Astrocyte (in vitro differentiated cells and primary cell): Measurements from ENCODE around the gene KIRREL3. TPM values are rescaled to one million over a fixed set of nuclear protein-coding genes. Genes with fewer than 3 reads are reported as not detected.

Experiments
- DNase-seq: peaks from one replicate; pipeline ENCODE4 v3.0.0-alpha.2; 2010; ENCODE audit warnings: low read depth
- FAIRE-seq: peaks from 2 replicates; lab custom pipeline; 2011; peaks lifted over from hg19 to GRCh38; lab: Jason Lieb, UNC
- H2AFZ ChIP-seq: 2 replicates; pipeline ENCODE4 v1.6.0; 2012; ENCODE audit warnings: low read depth, low read length, inconsistent platforms
- H3K27ac ChIP-seq: 2 replicates; pipeline ENCODE4 v1.5.1; 2011; ENCODE audit warnings: low read depth, low read length, inconsistent platforms
- H3K27me3 ChIP-seq: 2 replicates; pipeline ENCODE4 v1.6.0; 2011; ENCODE audit warnings: low read length, inconsistent platforms; ENCODE audit not compliant: insufficient read depth
- H3K36me3 ChIP-seq: 2 replicates; pipeline ENCODE4 v1.5.1; 2011; ENCODE audit warnings: low read length, inconsistent platforms; ENCODE audit not compliant: insufficient read depth
- H3K4me1 ChIP-seq: 2 replicates; pipeline ENCODE4 v1.5.1; 2011; ENCODE audit warnings: low read length, inconsistent platforms; ENCODE audit not compliant: insufficient read depth
- H3K4me2 ChIP-seq: 2 replicates; pipeline ENCODE4 v1.6.0; 2012; ENCODE audit warnings: low read length, inconsistent platforms
- H3K4me3 ChIP-seq: 2 replicates; pipeline ENCODE4 v1.5.1; 2011; ENCODE audit warnings: low read depth, mild to moderate bottlenecking, low read length, inconsistent platforms; ENCODE audit not compliant: insufficient read depth
- H3K79me2 ChIP-seq: 2 replicates; pipeline ENCODE4 v1.6.0; 2012; ENCODE audit warnings: mild to moderate bottlenecking, low read length, inconsistent platforms; ENCODE audit not compliant: insufficient read depth
- H3K9ac ChIP-seq: 2 replicates; pipeline ENCODE4 v1.6.0; 2012; ENCODE audit warnings: mild to moderate bottlenecking, low read length, inconsistent platforms
- H3K9me3 ChIP-seq: 2 replicates; pipeline ENCODE4 v1.5.1; 2012; ENCODE audit warnings: low read depth, mild to moderate bottlenecking, low read length, inconsistent platforms; ENCODE audit not compliant: insufficient read depth
- H4K20me1 ChIP-seq: 2 replicates; pipeline ENCODE4 v1.6.0; 2012; ENCODE audit warnings: low read length, inconsistent platforms; ENCODE audit not compliant: insufficient read depth
- H3K27ac Mint-ChIP-seq: one replicate; pipeline ENCODE4 v1.8.0; 2021; ENCODE audit warnings: mild to moderate bottlenecking, mixed read lengths; ENCODE audit not compliant: unreplicated experiment
- H3K27me3 Mint-ChIP-seq: one replicate; pipeline ENCODE4 v1.8.0; 2021; ENCODE audit warnings: low read depth, mixed read lengths; ENCODE audit not compliant: unreplicated experiment
- H3K36me3 Mint-ChIP-seq: one replicate; pipeline ENCODE4 v1.8.0; 2021; ENCODE audit warnings: low read depth, mixed read lengths; ENCODE audit not compliant: unreplicated experiment
- H3K4me1 Mint-ChIP-seq: one replicate; pipeline ENCODE4 v1.8.0; 2021; ENCODE audit warnings: low read depth, mixed read lengths; ENCODE audit not compliant: unreplicated experiment
- H3K4me3 Mint-ChIP-seq: one replicate; pipeline ENCODE4 v1.8.0; 2021; ENCODE audit warnings: mild to moderate bottlenecking, moderate library complexity, mixed read lengths; ENCODE audit not compliant: unreplicated experiment
- H3K9me3 Mint-ChIP-seq: one replicate; pipeline ENCODE4 v1.8.0; 2021; ENCODE audit warnings: mild to moderate bottlenecking, mixed read lengths; ENCODE audit not compliant: unreplicated experiment
- CTCF ChIP-seq: IDR thresholded peaks from 2 replicates; pipeline ENCODE4 v1.5.1; 2011; ENCODE audit warnings: low read depth, mild to moderate bottlenecking, inconsistent platforms, low read length, moderate library complexity; ENCODE audit not compliant: insufficient read depth
- EZH2 ChIP-seq: IDR thresholded peaks from 2 replicates; pipeline ENCODE4 v1.6.1; 2012; ENCODE audit warnings: mild to moderate bottlenecking, low read length, inconsistent platforms; ENCODE audit not compliant: insufficient read depth
- total RNA-seq: library from RNA; stranded (reverse); gene quantifications from 2 replicates; pipeline ENCODE4 v1.2.1, GENCODE V29; 2021

KIRREL3 gene
- total RNA-seq, 1 donor from 2014 or later, result 0.91 TPM

- Mint-ChIP-seq H3K27ac (no peak overlapping the region), H3K4me1 (peaks cover 15% of the 10 kb centered on the region), H3K27me3 (peaks cover 2% of the 10 kb centered on the region), H3K4me3 (no peak overlapping the region), H3K36me3 (no peaks in the 10 kb centered on the region), H3K9me3 (peaks cover 5% of the 10 kb centered on the region)
- DNase-seq (no peak), FAIRE-seq (no peak)
- Histone ChIP-seq H3K27me3 (peaks cover 3% of the 10 kb centered on the region), H2AFZ (no peak overlapping the region), H3K4me3 (no peak overlapping the region), H3K79me2 (no peaks in the 10 kb centered on the region), H3K9me3 (peaks cover 3% of the 10 kb centered on the region), H3K4me2 (no peak overlapping the region), H3K9ac (no peak overlapping the region), H3K27ac (no peak overlapping the region), H3K4me1 (peaks cover 11% of the 10 kb centered on the region), H4K20me1 (no peaks in the 10 kb centered on the region), H3K36me3 (no peaks in the 10 kb centered on the region)
- TF ChIP-seq CTCF, result no peak
- no peak for TF ChIP-seq EZH2
Measured at GRCh38 chr11:126479178-126479930, 521.2 kb downstream of the KIRREL3 start.

GRCh38 chr11:126478466-126478865, 522.1 kb downstream of the KIRREL3 start:
- no peak for FAIRE-seq
- H3K9me3 Mint-ChIP-seq, result peaks cover 1% of the 10 kb centered on the region

More at GRCh38 chr11:126478466-126478865, 522.1 kb downstream of the KIRREL3 start:
- Histone ChIP-seq H2AFZ (no peak overlapping the region), H3K4me3 (no peak overlapping the region), H3K9ac (no peak overlapping the region), H3K4me2 (no peak overlapping the region), H3K79me2 (no peaks in the 10 kb centered on the region), H3K27me3 (peaks cover 3% of the 10 kb centered on the region), H3K4me1 (peaks cover 5% of the 10 kb centered on the region), H3K9me3 (peaks cover 3% of the 10 kb centered on the region), H4K20me1 (no peaks in the 10 kb centered on the region), H3K27ac (no peak overlapping the region), H3K36me3 (no peaks in the 10 kb centered on the region)
- TF ChIP-seq CTCF (no peak), EZH2 (no peak)
- DNase-seq, result no peak
- Mint-ChIP-seq H3K4me3 (no peak overlapping the region), H3K27me3 (peaks cover 4% of the 10 kb centered on the region), H3K27ac (no peak overlapping the region), H3K36me3 (no peaks in the 10 kb centered on the region), H3K4me1 (peaks cover 9% of the 10 kb centered on the region)
